GM21576 (cell line): ENCODE results near the gene RPUSD1.
A peak's percentile ranks its signal among the peaks of the same experiment; 100 is the strongest.
"Not testable (repeated sequence)": the region's sequence is repeated elsewhere in the genome, so short reads cannot be mapped to it uniquely, and the experiment has no call there.

Source experiments
- ATAC-seq: cut with Tn5 transposase; IDR thresholded peaks from one replicate; pipeline ENCODE4 v1.9.1; 2021; ENCODE audit warnings: mild to moderate bottlenecking, moderate library complexity; ENCODE audit not compliant: unreplicated experiment

Gene RPUSD1

GRCh38 chr16:787978-788398, at the start of gene RPUSD1:
RPUSD1 (minus strand) TSS chr16:788381; CDS start chr16:787737, 644 bp downstream.
- peak; percentile 19 for ATAC-seq

DNA sequence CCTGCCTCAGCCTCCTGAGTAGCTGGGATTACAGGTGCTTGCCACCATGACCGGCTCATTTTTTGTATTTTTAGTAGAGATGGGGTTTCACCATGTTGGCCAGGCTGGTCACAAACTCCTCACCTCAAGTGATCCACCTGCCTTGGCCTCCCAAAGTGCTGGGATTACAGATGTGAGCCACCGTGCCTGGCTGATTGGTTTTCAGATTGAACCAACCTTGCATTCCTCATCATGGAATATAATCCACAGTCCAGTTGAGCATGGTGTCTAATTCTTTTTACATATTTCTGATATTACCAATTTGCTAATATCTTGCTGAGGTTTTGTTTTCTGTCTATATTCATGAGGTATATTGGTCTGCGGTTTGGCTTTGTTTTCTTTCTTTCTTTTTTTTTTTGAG, 48.6 kb upstream of the RPUSD1 start:
- ATAC-seq = not testable (repeated sequence)

DNA sequence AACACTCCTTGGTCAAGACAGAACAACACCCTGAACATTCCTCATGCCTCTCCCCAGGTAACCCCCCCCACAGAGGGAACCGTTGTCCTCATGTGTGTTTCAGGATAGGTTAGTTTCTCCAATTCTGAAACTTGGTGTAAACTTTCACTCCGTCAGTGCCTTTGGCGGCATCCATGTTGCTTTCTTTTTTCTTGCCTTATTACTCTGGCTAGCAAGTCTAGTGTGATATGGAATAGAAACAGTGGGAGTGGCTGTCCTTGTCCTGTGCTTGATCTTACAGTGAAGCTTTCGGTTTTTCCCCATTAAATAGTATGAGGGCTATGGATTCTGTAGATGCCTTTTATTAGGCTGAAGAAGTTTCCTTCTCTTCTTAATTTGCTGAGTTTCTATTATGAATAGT, 48.0 kb upstream of the RPUSD1 start:
- ATAC-seq = no peak

DNA sequence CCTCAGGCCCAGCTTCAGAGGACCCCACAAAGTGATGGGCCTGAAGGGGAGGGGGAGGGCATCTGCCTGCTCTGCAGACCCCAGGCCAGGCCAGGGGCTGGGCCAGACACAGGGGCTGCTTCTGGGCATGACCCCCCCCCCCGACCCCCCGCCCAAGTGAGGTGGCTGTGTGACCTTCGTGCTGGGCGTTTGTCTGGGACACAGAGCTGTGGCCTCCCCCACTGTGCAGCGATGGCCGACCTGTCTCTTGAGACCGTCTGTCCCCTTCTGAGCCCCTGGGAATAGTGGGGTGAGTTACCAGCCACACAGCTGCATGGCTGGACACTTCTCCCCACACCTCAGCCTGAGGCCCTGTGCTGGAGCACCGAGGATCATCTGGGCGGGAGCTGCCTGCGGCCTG, 47.2 kb upstream of the RPUSD1 start:
- no peak for ATAC-seq

DNA sequence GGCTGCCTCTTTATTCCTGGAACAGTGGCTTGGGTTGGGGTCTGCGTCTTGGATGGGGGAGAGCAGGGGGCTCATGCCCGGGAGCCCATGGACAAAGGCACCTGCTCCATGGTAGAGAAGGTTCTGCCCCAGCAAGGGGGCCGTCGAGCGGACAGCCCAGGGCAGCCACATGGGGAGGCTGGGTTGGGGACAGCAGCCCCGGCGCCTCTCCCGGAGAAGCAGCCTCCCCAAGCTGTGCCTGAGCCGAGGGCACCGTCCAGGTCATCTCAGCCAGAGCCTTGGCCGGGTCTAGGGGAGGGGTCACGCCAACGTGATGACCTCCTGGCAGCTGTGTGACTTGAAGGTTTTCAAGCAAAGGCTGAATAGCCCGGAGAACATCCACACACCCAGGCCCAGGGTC, 45.2 kb upstream of the RPUSD1 start:
- no peak for ATAC-seq

DNA sequence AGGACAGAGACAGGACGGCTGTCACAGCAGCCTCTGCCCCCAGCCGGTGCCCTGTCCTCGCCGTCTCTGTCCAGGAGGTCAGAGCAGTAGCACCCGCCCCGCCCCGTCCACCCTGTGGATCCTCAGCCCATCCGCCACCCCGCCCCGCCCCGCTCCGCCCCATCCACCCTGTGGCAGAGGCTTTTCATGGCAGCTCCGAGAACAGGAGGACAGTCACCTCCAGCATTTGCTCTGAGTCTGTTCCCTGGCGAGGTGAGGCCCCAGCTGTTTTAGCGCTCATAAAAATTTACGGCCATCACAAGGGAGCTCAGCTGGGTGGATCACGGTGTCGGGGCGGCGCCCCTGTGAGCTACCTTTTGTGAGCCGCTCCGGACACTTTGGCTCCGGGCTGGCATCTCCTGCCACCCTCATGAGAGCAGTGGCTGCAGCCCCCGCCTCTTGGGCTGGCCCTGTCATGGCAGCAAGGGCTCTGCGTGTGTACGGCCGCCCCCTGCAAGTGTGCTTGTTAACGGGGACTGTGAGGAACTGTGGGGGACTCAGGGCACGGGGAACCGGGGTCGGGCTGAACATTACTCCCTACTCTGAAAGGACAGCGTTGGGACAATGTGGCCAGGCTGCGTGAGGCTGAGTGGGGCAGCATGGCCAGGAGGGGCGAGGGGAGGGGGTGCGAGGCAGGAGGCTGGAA, 44.6 kb upstream of the RPUSD1 start:
- ATAC-seq = no peak

- no peak for ATAC-seq
Observed at GRCh38 chr16:831571-832413, 43.6 kb upstream of the RPUSD1 start.

GRCh38 chr16:830871-831570, 42.8 kb upstream of the RPUSD1 start:
- no peak for ATAC-seq

- no peak for ATAC-seq
Observed at GRCh38 chr16:830107-830870, 42.1 kb upstream of the RPUSD1 start.

DNA sequence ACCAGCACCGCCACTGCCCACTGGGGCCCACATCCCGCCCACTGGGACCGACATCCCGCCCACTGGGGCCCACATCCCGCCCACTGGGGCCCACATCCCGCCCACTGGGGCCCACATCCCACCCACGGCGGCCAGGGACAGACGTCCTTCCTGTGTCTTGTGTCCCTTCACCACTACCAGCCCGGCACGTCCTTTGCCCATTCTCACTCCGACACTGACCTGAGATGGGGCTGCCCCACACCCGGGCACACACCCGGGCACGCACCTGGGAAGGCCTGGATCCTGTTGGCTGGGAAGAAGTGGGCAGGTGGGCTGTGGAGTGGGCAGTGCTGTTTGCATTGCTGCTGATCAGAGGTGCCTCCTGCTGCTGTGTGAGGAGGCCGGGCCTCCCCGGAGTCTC, 40.7 kb upstream of the RPUSD1 start:
- no peak for ATAC-seq

- ATAC-seq = no peak
Observed at GRCh38 chr16:827513-827912, 39.3 kb upstream of the RPUSD1 start.

GRCh38 chr16:825341-826061, 37.3 kb upstream of the RPUSD1 start:
- no peak for ATAC-seq

DNA sequence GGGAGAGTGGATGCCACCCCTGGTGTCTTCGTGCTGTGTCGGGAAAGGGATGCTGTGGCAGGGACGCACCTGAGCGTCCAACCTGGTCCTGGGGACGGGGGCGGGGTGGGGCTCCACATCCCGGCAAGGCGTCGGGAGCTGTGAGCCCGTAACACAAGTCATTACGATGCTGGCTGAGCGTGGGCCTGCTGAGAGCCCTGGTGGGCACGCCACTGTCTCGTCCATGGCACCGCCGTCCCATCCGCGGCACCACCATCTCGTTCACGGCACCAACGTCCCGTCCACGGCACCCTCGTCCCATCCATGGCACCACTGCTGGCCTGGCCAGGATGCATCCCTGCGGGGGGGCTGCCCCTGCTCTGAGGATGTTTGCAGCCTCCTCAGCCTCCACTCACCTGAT, 36.4 kb upstream of the RPUSD1 start:
- no peak for ATAC-seq

DNA sequence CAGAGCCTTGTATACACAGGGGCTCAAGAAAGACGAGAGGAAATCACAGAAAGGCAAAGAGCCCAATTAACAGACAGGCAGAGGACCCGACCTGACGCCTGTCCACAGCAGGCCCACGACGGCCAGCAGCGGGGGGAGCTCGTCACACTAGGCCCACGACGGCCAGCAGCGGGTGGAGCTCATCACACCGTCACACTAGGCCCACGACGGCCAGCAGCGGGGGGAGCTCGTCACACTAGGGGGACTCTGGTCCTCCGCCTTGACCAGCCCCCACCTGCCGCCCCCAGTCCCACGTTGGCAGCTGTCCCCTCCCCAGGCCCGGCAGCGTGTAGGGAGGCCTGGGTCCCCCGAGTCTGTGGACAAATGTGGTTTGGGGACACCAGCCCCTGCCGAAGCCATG, 36.0 kb upstream of the RPUSD1 start:
- ATAC-seq = no peak

GRCh38 chr16:822909-823297, 34.7 kb upstream of the RPUSD1 start:
- ATAC-seq = no peak

GRCh38 chr16:822174-822908, 34.2 kb upstream of the RPUSD1 start:
- ATAC-seq = no peak

- no peak for ATAC-seq
Observed at GRCh38 chr16:821751-822150, 33.6 kb upstream of the RPUSD1 start.

DNA sequence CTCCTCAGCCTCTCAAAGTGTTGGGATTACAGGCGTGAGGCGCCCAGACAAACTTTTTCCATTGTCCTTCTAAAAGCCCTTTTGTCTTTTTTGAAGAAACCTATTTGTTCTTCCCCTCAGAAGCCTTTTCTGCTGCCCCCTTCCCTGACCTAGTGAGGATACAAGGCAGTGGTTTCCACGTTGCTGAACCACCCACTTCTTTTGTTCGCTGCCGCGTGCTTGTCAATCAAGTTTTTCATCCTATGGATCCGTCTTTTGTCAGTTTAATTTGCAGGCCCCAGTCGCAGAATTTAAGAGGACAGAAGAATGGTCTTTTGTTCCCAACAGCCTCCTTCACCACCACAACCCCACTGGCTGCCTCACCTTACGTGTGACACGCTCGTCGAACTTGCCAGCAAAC, 32.6 kb upstream of the RPUSD1 start:
- ATAC-seq = no peak

GRCh38 chr16:820044-820408, 31.8 kb upstream of the RPUSD1 start:
- ATAC-seq = not testable (repeated sequence)
